MM.1S (cell line): Measurements from ENCODE around the gene DONSON.

Experiments used
- EZH2 ChIP-seq: fragments of 300-600 bp; sonication (generic); optimal IDR thresholded peaks from 2 replicates; pipeline ENCODE3; 2017; ENCODE audit warnings: low read depth, mild to moderate bottlenecking, antibody characterized with exemption, low read length, mixed read lengths
- EZH2phosphoT487 ChIP-seq: fragments of 300-600 bp; sonication (generic); IDR thresholded peaks from 2 replicates; pipeline ENCODE4 v1.6.1; 2018; ENCODE audit warnings: antibody characterized with exemption, low read length
- TF ChIP-seq, protein P1 (sequence below): fragments of 300-600 bp; sonication (generic); IDR thresholded peaks from 2 replicates; pipeline ENCODE4 v1.5.1; 2016; ENCODE audit warnings: antibody characterized with exemption, low read length, mixed read lengths

- TF ChIP-seq, protein P1, sequence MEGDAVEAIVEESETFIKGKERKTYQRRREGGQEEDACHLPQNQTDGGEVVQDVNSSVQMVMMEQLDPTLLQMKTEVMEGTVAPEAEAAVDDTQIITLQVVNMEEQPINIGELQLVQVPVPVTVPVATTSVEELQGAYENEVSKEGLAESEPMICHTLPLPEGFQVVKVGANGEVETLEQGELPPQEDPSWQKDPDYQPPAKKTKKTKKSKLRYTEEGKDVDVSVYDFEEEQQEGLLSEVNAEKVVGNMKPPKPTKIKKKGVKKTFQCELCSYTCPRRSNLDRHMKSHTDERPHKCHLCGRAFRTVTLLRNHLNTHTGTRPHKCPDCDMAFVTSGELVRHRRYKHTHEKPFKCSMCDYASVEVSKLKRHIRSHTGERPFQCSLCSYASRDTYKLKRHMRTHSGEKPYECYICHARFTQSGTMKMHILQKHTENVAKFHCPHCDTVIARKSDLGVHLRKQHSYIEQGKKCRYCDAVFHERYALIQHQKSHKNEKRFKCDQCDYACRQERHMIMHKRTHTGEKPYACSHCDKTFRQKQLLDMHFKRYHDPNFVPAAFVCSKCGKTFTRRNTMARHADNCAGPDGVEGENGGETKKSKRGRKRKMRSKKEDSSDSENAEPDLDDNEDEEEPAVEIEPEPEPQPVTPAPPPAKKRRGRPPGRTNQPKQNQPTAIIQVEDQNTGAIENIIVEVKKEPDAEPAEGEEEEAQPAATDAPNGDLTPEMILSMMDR: no peak
- no peak for TF ChIP-seq EZH2phosphoT487
- TF ChIP-seq EZH2: no peak
These were observed 27.1 kb downstream of the DONSON start for GRCh38 chr21:33561373-33561772.
